ENCODE measurements around the gene KLF4. TPM values are rescaled to one million over a fixed set of nuclear protein-coding genes. Genes with fewer than 3 reads are reported as not detected.

The KLF4 gene
- polyA plus RNA-seq, 1 of the 3 experiments (the other 2 are of a cell fraction): 7.2 TPM

DNA sequence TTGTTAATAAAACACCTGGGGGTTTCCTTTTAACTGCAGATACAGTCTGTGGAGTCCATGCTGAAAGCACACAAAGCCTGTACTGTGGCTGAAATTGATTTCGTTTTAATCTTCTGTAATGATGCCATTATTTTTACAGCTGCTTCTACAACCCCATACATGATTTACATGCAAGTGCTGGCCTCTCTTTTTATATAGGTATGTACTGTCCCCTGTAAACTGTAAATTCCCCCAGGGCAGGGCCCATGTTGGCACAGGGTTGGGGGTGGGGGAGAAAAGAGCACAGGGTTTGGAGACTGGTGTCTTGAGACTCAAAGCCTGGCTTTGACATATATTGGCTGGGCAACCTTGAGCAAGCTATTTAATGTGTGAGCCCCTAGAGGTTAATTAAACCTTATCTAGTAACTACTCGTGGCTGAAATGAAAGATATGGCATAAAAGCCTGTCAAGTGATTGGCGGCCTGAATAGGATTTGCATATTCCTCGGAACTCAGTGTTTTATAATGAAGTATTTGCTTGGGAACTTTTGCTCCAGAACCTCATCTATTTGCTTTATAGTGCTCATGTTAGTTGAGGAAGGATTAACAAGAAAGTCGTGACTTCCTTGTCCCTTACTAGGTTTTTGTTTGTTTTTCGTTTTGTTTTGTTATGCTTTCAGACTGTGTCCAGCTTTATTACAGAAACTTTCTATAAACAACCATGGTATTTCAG lies 34.0 kb downstream of the KLF4 start:
- Histone ChIP-seq H3K9me2 (no peaks in the 10 kb centered on the region), H2AFZ (ENCODE audit: low read depth) (no peak overlapping the region), H3F3A (replicated peaks; ENCODE audit: insufficient read depth) (no peaks in the 10 kb centered on the region), H3K27ac (ENCODE audit: low read depth in 2 of 2, low read length in 1 of 2) (no peak overlapping the region), H3K9ac (no peak overlapping the region), H3K4me3 (ENCODE audit: low read depth in 2 of 2, low read length in 1 of 2) (no peak overlapping the region), H4K20me1 (ENCODE audit: insufficient read depth) (no peaks in the 10 kb centered on the region), H3K36me3 (replicated peaks in 1 of 2; ENCODE audit: control insufficient read depth in 1 of 2, insufficient read depth in 2 of 2, low read length in 1 of 2) (no peaks in the 10 kb centered on the region), H3K9me3 (no peaks in the 10 kb centered on the region), H3K4me1 (ENCODE audit: control insufficient read depth in 1 of 2, insufficient read depth in 2 of 2, low read depth in 1 of 2, low read length in 1 of 2) (no peaks in the 10 kb centered on the region), H3K27me3 (ENCODE audit: insufficient read depth) (peaks cover 22% of the 10 kb centered on the region; the same call in 1 of the 2 replicates), H3K4me2 (no peak overlapping the region), H3K79me2 (ENCODE audit: insufficient read depth) (no peaks in the 10 kb centered on the region)
- POLR2A ChIA-PET: no interaction called here
- CTCF ChIA-PET: interaction anchor here (1.5 to 1.7 kb wide), 2 partner anchors 10 to 30 kb away, joined by 4 to 10 read pairs; no protein-coding TSS in a partner anchor
- no peak for DNase-seq
- TF ChIP-seq IRF3 (IDR thresholded peaks at IDR 0.05; ENCODE audit: low read depth, low read length) (no peak), SIN3A (IDR thresholded peaks at IDR 0.05; ENCODE audit: borderline replicate concordance, low read depth, low read length) (no peak), MEF2A (IDR thresholded peaks at IDR 0.05; ENCODE audit: borderline replicate concordance, low read depth) (no peak), GABPA (IDR thresholded peaks at IDR 0.05; ENCODE audit: low read depth) (no peak), FOXJ3 (CRISPR knock-in tag; IDR thresholded peaks at IDR 0.05) (no peak), SMC3 (IDR thresholded peaks at IDR 0.05; ENCODE audit: low read depth, low read length) (no peak), ELF1 (IDR thresholded peaks at IDR 0.05) (no peak), RCOR1 (IDR thresholded peaks at IDR 0.05; ENCODE audit: low read length) (no peak), YY1 (IDR thresholded peaks at IDR 0.05; ENCODE audit: low read depth) (no peak), GATA2 (CRISPR knock-in tag; IDR thresholded peaks at IDR 0.05) (no peak), MXI1 (IDR thresholded peaks at IDR 0.05; ENCODE audit: low read depth, low read length) (no peak), RXRA (IDR thresholded peaks at IDR 0.05; ENCODE audit: borderline replicate concordance, low read depth) (no peak), FOXM1 (IDR thresholded peaks at IDR 0.05; ENCODE audit: low read depth) (no peak), NRF1 (IDR thresholded peaks at IDR 0.05; ENCODE audit: low read depth, low read length) (no peak)
- TF ChIP-seq, protein P1, sequence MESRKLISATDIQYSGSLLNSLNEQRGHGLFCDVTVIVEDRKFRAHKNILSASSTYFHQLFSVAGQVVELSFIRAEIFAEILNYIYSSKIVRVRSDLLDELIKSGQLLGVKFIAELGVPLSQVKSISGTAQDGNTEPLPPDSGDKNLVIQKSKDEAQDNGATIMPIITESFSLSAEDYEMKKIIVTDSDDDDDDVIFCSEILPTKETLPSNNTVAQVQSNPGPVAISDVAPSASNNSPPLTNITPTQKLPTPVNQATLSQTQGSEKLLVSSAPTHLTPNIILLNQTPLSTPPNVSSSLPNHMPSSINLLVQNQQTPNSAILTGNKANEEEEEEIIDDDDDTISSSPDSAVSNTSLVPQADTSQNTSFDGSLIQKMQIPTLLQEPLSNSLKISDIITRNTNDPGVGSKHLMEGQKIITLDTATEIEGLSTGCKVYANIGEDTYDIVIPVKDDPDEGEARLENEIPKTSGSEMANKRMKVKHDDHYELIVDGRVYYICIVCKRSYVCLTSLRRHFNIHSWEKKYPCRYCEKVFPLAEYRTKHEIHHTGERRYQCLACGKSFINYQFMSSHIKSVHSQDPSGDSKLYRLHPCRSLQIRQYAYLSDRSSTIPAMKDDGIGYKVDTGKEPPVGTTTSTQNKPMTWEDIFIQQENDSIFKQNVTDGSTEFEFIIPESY (IDR thresholded peaks at IDR 0.05; ENCODE audit: borderline replicate concordance, low read depth): no peak
- TF ChIP-seq, protein P2, sequence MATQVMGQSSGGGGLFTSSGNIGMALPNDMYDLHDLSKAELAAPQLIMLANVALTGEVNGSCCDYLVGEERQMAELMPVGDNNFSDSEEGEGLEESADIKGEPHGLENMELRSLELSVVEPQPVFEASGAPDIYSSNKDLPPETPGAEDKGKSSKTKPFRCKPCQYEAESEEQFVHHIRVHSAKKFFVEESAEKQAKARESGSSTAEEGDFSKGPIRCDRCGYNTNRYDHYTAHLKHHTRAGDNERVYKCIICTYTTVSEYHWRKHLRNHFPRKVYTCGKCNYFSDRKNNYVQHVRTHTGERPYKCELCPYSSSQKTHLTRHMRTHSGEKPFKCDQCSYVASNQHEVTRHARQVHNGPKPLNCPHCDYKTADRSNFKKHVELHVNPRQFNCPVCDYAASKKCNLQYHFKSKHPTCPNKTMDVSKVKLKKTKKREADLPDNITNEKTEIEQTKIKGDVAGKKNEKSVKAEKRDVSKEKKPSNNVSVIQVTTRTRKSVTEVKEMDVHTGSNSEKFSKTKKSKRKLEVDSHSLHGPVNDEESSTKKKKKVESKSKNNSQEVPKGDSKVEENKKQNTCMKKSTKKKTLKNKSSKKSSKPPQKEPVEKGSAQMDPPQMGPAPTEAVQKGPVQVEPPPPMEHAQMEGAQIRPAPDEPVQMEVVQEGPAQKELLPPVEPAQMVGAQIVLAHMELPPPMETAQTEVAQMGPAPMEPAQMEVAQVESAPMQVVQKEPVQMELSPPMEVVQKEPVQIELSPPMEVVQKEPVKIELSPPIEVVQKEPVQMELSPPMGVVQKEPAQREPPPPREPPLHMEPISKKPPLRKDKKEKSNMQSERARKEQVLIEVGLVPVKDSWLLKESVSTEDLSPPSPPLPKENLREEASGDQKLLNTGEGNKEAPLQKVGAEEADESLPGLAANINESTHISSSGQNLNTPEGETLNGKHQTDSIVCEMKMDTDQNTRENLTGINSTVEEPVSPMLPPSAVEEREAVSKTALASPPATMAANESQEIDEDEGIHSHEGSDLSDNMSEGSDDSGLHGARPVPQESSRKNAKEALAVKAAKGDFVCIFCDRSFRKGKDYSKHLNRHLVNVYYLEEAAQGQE (IDR thresholded peaks at IDR 0.05; ENCODE audit: low read depth, low read length): no peak
- TF ChIP-seq, protein P3, sequence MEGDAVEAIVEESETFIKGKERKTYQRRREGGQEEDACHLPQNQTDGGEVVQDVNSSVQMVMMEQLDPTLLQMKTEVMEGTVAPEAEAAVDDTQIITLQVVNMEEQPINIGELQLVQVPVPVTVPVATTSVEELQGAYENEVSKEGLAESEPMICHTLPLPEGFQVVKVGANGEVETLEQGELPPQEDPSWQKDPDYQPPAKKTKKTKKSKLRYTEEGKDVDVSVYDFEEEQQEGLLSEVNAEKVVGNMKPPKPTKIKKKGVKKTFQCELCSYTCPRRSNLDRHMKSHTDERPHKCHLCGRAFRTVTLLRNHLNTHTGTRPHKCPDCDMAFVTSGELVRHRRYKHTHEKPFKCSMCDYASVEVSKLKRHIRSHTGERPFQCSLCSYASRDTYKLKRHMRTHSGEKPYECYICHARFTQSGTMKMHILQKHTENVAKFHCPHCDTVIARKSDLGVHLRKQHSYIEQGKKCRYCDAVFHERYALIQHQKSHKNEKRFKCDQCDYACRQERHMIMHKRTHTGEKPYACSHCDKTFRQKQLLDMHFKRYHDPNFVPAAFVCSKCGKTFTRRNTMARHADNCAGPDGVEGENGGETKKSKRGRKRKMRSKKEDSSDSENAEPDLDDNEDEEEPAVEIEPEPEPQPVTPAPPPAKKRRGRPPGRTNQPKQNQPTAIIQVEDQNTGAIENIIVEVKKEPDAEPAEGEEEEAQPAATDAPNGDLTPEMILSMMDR (IDR thresholded peaks at IDR 0.05): no peak
- WGBS (ENCODE audit: low lambda C conversion rate): 7% methylated on average over 6 of the region's 6 CpGs
